ENCODE data around the gene PLCH2.

DNA sequence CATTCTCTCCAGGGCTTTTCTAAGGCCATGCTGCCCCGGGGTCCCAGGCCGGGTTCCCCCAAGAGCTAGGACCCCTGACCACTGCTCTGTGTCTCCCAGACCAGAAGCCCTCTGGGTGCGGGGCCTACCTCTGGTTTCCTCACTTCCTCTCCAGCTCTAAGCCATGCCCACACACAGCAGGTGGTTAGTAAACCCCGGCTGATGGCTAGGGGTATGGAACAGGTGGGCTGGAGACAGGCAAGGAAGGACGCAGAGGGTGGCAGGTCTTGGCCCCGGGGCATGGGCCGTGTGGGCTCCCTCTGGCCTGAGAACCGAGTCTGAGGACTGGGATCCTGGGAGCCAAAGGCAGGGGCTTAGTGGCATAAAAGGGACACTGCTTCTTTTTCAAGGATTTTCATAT is 15.9 kb upstream of the PLCH2 start:
- TF ChIP-seq EZH2phosphoT487 (IDR thresholded peaks at IDR 0.05; ENCODE audit: borderline replicate concordance, low read length) (no peak), CTCF (IDR thresholded peaks at IDR 0.05; ENCODE audit: low read depth, low read length, poor library complexity, severe bottlenecking) (no peak)

Data from DOHH2 (cell line).